HG02610 (cell line): ENCODE data around the gene PSMB10.
A peak's percentile ranks its signal among the peaks of the same experiment; 100 is the strongest.

ENCODE experiments used
- ATAC-seq: cut with Tn5 transposase; IDR thresholded peaks from one replicate; pipeline ENCODE4 v1.9.1; 2021; ENCODE audit warnings: mild to moderate bottlenecking, moderate library complexity; ENCODE audit not compliant: unreplicated experiment

PSMB10 gene

DNA sequence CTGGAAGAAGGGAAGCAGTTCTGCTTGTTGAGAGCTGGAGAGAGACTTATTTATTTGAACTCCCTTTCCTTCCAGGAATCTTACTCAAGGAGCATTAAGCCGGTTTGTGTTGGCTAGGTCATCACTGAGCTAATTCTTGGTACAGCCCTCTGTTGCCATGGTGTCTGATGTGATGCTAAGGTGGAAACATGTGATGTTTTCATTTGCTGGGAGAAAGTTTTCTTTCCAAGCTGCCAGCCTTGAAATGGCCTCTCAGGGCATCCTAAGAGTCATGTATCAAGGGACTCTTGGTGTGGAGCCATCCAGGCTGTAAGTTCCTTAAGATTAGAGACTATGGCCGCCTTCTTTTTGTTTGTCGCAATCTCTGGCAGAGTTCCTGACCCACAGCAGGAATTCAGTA lies 39.4 kb downstream of the PSMB10 start:
- no peak for ATAC-seq

DNA sequence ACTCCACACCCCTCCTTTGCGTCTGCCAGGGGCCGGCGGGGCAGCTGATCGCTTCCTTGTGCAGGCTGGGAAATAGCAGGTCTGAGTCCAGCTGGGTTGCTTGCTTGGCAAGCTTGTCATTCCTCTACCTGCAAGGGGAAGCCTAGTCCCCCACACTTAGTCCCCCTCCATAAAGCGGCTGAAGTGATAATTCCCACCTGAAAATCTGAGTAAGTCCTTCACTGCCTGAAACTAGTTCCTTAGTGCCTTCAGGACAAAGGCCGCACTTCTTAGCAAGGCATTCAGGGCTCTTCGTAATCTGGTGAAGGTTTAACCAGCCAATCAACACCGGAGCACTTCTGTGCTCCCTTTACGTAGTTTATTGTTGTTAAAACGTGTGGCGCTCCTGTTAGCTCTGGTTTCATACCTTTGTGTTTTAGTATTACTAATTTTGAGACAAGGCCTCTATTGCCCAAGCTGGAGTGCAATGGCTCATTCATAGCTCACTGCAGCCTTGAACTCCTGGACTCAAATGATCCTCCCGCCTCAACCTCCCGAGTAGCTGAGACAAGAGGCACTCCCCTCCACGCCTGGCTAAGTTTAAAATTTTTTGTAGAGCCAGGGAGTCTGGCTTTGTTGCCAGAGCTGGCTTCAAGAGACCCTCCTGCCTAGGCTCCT lies 42.8 kb downstream of the PSMB10 start:
- ATAC-seq: peak; percentile 7

DNA sequence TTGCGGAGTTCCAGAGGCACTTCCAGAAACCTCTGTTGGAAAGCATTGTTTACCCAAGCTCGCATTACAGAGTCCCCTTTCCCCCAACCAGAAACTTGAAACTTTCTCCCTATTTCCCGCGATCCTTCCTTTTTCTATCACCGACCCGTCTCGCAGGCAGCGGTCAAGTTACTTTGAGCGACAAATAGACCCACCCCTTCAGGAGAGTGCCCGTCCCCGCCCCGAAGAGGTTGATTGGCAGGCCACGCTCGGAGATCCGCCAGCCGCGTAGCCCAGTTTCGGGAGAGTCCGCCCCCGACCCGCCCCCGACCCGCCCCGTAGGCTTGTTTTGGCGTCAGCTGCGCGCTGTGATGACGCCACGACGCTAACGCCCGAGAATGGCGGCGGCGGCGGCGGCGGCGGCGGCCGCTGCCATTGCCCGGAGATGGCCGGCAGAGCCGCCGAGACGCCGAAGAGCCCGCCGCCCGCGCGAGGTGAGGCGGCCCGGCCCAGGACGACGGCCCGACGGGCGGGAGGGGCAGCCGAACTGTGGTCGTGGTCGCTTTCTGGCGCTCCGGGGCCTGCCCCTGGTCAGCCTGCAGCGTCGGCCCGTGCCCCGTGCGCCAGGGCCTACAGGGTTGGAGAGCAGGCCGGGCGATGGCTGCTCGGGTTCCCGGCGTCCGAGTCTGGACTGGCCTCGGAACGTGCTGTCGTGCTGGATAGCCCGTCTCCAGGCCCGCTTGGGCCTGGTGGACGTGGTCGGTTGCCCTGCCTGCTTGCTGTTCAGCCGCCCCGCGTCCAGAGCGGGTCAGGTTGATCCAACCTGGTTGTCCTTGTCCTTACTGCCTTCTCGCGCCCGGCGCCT lies 43.5 kb downstream of the PSMB10 start, which contains the start of gene PSKH1:
Gene PSKH1 (plus strand): TSS at position 356 of the 844 bp plus-strand sequence. CDS start 15,496 bp downstream, outside the sequence.
- ATAC-seq: peak; percentile 89

DNA sequence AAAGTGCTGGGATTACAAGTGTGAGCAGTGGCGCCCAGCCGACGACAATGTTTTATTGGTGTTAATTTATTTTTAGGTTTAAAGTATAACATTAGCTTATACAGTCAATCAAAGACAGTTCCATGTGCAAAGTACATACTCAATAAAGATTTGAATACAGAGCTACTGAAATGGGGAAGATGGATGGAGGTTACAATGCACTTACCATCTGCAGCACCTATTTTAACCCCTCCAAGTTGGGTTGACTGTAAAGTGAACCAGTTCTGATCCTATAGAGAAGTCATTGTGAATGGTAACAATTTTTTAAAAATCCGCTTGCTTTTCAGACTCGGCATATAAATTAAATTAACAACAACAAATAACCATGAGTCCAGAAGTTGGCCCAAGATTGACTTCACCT lies 44.3 kb downstream of the PSMB10 start:
- ATAC-seq: no peak

DNA sequence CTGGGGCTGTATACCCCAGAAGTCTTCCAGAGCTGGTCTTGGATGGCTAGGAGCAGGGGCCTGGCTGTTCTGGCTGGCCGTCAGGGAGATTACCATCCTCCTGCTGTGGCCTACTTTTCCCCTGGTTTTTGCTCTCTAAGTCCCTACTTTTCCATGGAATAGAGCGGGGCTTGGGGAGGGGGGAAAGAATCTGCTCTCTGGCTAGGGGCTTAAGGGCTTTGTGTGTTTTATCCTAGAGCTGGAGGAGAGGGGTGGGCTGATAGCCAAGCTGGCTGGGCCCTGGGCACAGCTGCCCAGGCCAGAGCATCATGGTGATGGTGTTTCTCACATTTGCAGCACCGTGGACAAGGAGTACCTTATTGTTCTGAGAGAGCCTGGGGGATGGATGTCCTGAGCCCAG lies 48.3 kb downstream of the PSMB10 start:
- no peak for ATAC-seq

DNA sequence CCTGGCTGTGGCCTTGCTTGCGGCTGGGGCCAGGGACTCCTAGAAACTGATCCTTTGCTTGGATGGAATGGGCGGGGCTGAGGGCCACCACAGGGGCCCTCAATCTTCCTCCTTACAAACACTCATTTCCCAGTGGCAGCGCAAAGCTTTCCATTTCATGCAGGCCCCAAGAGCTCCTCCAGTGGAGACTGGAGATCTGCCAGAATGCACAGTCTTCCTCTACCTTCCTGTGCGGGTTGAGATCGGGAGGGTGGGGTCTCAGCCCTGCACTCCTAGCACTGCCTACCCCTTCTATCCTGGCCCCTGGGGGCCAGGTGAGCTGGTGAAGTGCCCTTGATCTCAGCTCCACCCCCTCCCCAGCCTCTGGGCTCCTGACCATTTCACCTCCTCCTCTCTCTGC lies 50.3 kb downstream of the PSMB10 start:
- no peak for ATAC-seq

DNA sequence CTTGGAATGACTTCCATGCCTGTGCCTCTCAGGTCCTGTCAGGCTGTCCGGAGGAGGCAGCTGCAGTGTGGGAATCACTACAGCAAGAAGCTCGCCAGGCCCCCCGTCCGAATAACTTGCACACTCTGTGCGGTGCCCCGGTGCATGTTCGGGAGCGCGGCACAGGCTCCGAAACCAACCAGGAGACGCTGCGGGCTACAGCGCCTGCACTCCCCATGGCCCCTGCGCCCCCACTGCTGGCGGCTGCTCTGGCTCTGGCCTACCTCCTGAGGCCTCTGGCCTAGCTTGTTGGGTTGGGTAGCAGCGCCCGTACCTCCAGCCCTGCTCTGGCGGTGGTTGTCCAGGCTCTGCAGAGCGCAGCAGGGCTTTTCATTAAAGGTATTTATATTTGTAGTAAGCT lies 50.7 kb downstream of the PSMB10 start:
- no peak for ATAC-seq

DNA sequence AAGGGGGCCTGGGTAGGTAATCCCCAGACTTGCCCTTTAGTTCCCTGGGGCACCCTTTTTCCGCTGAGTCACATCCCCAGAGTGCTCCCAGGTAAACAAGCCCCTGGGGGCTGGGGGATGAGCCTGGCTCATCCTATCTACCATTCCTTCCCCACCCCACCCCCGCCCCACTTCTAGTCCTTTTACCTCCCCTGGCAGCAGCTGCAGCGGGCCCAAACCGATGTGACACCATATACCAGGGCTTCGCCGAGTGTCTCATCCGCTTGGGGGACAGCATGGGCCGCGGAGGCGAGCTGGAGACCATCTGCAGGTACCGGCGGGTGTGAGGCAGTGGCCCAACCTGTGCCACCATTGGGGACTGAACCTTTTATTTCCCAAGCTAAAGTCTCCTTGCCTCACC lies 51.1 kb downstream of the PSMB10 start:
- ATAC-seq: no peak

DNA sequence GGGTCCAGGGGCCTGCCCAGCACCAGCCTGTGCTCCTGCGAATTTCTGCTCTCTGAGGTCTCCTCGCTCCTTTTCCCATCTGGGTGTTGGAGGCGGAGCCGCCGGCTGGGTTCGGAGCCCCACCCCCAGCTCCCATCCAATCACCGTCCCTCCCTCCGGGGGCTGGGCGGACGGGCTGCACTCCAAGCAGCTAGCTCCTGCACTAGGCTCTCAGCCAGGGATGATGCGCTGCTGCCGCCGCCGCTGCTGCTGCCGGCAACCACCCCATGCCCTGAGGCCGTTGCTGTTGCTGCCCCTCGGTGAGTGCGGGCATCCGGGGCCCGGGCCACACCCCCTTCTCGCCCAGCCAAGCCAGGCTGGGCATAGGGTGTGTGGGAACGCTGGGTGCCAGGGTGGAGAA lies 52.0 kb downstream of the PSMB10 start, which contains the start of gene NRN1L:
Gene NRN1L (plus strand): TSS at position 202 of the 400 bp plus-strand sequence. CDS start 19 bp downstream, at position 221.
- ATAC-seq: no peak
